Fibroblast of lung (primary cell): Measurements from ENCODE around the gene ITGA5. TPM values are rescaled to one million over a fixed set of nuclear protein-coding genes. Genes with fewer than 3 reads are reported as not detected.

Experiments
- DNase-seq, 2 donors: peaks; one replicate each; pipeline versions ENCODE4 v3.0.0 to v3.0.0-alpha.2; 2010; ENCODE audit warnings: low read depth in 2 of 2
- H2AFZ ChIP-seq: 2 replicates; pipeline ENCODE4 v1.5.1; 2012; ENCODE audit warnings: low read length, control low read depth, inconsistent platforms
- H3K27ac ChIP-seq: 2 replicates; pipeline ENCODE4 v1.5.1; 2011; ENCODE audit warnings: low read length, control low read depth; ENCODE audit not compliant: insufficient read depth
- H3K27me3 ChIP-seq: 2 replicates; pipeline ENCODE4 v1.5.1; 2011; ENCODE audit warnings: mild to moderate bottlenecking, low read length; ENCODE audit not compliant: control insufficient read depth, insufficient read depth
- H3K36me3 ChIP-seq: 2 replicates; pipeline ENCODE4 v1.5.1; 2011; ENCODE audit warnings: low read length; ENCODE audit not compliant: control insufficient read depth, insufficient read depth
- H3K4me1 ChIP-seq: 2 replicates; pipeline ENCODE4 v1.5.1; 2011; ENCODE audit warnings: low read length; ENCODE audit not compliant: control insufficient read depth, insufficient read depth; ENCODE audit errors: extremely low read depth
- H3K4me2 ChIP-seq: 2 replicates; pipeline ENCODE4 v1.5.1; 2011; ENCODE audit warnings: low read length, control low read depth; ENCODE audit not compliant: insufficient read depth; ENCODE audit errors: extremely low read depth
- H3K4me3 ChIP-seq, 4 experiments: fragments of 200-600 bp in 1 of 4; sonication (generic) in 1 of 4; replicated peaks in 1 of 4; 2 replicates each; pipeline ENCODE4 v1.5.1; 2011 to 2016; ENCODE audit warnings: low read length in 4 of 4, low read depth in 3 of 4, mild to moderate bottlenecking in 3 of 4, control low read depth in 2 of 4, inconsistent platforms in 1 of 4, mixed read lengths in 1 of 4; ENCODE audit not compliant: insufficient read depth in 1 of 4; ENCODE audit errors: control extremely low read depth in 1 of 4
- H3K79me2 ChIP-seq: 2 replicates; pipeline ENCODE4 v1.5.1; 2012; ENCODE audit warnings: mild to moderate bottlenecking, low read length, inconsistent platforms; ENCODE audit not compliant: control insufficient read depth, insufficient read depth
- H3K9ac ChIP-seq: 2 replicates; pipeline ENCODE4 v1.5.1; 2011; ENCODE audit warnings: mild to moderate bottlenecking, low read length, control low read depth; ENCODE audit not compliant: insufficient read depth
- H3K9me3 ChIP-seq: 2 replicates; pipeline ENCODE4 v1.5.1; 2012; ENCODE audit warnings: low read depth, low read length; ENCODE audit not compliant: control insufficient read depth, insufficient read depth
- H4K20me1 ChIP-seq: 2 replicates; pipeline ENCODE4 v1.5.1; 2011; ENCODE audit warnings: low read length; ENCODE audit not compliant: control insufficient read depth, insufficient read depth; ENCODE audit errors: extremely low read depth
- EZH2 ChIP-seq: IDR thresholded peaks from 2 replicates; pipeline ENCODE4 v1.5.1; 2012; ENCODE audit warnings: low read length, control low read depth, mild to moderate bottlenecking; ENCODE audit errors: missing control alignments
- polyA plus RNA-seq, 2 donors: library from polyadenylated mRNA; depleted of rRNA in 1 of 2; stranded (reverse) in 1 of 2; unstranded in 1 of 2; fragments of >200 nt; gene quantifications; 2 replicates each; pipeline ENCODE4 v1.2.1, GENCODE V29; 2011 to 2012; ENCODE audit warnings: missing spikeins in 1 of 2
- total RNA-seq: library from RNA; depleted of rRNA; stranded (reverse); fragments of >200 nt; gene quantifications from 2 replicates; pipeline ENCODE4 v1.2.1, GENCODE V29; 2014
- TF ChIP-seq, protein P1 (sequence below), 2 donors: IDR thresholded peaks in 1 of 2; conservative IDR thresholded peaks in 1 of 2; 1 replicate in 1 of 2; 2 replicates in 1 of 2; pipeline ENCODE4 v1.5.1; 2011 to 2012; ENCODE audit warnings: low read length in 2 of 2, control low read depth in 1 of 2, inconsistent platforms in 1 of 2, low read depth in 1 of 2, mild to moderate bottlenecking in 1 of 2

Gene ITGA5
- total and polyA plus RNA-seq, 2 donors (not counting 1 experiment from before 2014, with no cell fraction given) = 199 to 232 TPM

DNA sequence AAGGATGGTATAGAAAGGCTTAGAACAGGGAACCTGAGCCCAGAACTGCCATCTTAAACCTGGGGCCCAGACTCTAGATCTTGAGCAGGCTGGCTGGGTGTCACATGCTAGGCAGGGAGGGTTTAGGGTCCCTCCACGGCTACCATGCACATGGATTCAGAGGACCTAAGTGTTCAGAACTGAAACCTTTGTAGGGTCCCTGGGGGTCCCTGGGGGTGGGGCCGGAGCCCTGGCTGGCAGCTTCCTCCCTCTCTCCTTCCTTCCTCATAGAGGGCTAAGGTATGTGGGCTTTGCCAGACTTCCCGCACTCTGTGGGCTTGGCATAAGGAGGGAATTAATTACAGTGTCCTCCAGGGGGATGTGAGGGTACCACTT lies 29.9 kb downstream of the ITGA5 start:
- Histone ChIP-seq H3K79me2 (no peaks in the 10 kb centered on the region), H3K4me3 (no peak overlapping the region), H4K20me1 (no peaks in the 10 kb centered on the region), H2AFZ (no peak overlapping the region), H3K4me1 (no peaks in the 10 kb centered on the region), H3K9ac (no peak overlapping the region), H3K36me3 (no peaks in the 10 kb centered on the region), H3K27ac (no peak overlapping the region), H3K27me3 (no peaks in the 10 kb centered on the region), H3K4me2 (no peak overlapping the region), H3K9me3 (no peaks in the 10 kb centered on the region)
- no peak for TF ChIP-seq EZH2
- TF ChIP-seq, protein P1, sequence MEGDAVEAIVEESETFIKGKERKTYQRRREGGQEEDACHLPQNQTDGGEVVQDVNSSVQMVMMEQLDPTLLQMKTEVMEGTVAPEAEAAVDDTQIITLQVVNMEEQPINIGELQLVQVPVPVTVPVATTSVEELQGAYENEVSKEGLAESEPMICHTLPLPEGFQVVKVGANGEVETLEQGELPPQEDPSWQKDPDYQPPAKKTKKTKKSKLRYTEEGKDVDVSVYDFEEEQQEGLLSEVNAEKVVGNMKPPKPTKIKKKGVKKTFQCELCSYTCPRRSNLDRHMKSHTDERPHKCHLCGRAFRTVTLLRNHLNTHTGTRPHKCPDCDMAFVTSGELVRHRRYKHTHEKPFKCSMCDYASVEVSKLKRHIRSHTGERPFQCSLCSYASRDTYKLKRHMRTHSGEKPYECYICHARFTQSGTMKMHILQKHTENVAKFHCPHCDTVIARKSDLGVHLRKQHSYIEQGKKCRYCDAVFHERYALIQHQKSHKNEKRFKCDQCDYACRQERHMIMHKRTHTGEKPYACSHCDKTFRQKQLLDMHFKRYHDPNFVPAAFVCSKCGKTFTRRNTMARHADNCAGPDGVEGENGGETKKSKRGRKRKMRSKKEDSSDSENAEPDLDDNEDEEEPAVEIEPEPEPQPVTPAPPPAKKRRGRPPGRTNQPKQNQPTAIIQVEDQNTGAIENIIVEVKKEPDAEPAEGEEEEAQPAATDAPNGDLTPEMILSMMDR (conservative IDR thresholded peaks at IDR 0.05 in 1 of 2, IDR thresholded peaks at IDR 0.05 in 1 of 2; ENCODE audit: low read depth in 1 of 2, low read length in 2 of 2) = no peak
- no peak for DNase-seq

DNA sequence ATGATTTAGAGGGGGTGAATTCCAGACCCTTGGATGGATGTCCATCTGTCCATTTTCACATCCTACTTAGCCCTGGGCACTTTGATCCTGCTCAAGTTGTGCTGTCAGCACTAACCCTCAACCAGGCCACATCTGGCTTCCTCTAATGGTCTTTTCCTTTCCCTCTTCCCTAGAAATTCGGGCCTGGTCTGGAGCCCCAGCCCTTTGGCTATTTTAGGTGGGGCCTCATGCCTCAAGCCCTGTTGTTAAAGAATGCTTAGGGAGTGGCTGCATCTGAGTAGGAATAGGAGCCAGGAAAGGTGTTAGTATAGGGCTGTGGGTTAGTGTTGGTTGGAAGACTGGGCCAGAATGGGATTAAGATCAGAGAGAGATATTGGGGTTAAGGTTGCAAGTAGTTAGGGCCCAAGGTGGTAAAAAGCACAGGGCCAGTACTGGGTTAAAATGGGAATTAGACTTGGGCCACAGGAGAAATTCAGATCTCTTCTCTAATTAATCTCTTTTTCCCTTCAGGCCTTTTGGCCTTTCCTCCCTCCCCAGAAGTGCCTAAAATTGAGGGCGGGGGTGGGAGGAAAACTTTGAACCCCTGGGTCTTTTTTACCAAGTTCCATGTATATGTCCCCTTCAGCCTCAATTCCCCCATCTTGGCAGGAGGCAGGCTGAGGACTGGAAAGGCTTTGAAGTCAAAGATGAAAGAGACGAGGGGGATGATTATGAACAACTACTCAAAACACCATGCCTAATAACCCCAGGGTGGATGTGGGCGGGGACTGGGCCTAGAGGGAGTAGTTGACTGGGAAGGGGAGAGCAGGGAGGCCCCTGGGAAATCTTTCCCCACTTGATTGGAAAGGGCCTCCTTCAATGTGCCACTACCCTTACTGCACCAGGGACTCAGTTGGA lies 30.6 kb downstream of the ITGA5 start:
- Histone ChIP-seq H3K9me3 (no peaks in the 10 kb centered on the region), H2AFZ (no peak overlapping the region), H3K36me3 (no peaks in the 10 kb centered on the region), H3K9ac (no peak overlapping the region), H3K27ac (no peak overlapping the region), H3K4me2 (no peak overlapping the region), H3K27me3 (no peaks in the 10 kb centered on the region), H3K4me1 (no peaks in the 10 kb centered on the region), H3K79me2 (no peaks in the 10 kb centered on the region), H4K20me1 (no peaks in the 10 kb centered on the region), H3K4me3 (no peak overlapping the region)
- no peak for DNase-seq
- TF ChIP-seq EZH2 = no peak
- TF ChIP-seq, protein P1 (conservative IDR thresholded peaks at IDR 0.05 in 1 of 2, IDR thresholded peaks at IDR 0.05 in 1 of 2; ENCODE audit: low read depth in 1 of 2, low read length in 2 of 2) = no peak

DNA sequence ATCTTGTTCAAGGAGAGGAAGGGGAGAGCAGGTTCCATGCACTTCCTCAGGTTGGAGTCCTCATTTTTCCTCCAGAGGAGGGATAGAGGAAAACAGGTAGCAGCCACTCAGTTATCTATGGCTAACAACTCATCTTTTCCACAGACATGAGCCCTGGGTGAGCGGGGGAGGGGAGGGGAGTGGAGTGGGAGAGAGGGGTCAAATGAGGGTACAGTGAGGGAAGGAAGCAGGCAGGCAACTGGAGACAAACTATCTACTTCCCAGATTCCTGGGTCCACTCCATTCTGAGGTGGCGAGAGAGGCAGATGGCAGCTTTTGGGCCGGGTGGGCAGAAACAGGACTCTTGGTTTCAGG lies 32.0 kb downstream of the ITGA5 start:
- no peak overlapping the region for H3K9ac ChIP-seq
- no peak for DNase-seq
- no peaks in the 10 kb centered on the region for H4K20me1 ChIP-seq
- H3K4me1 ChIP-seq = peaks cover 5% of the 10 kb centered on the region
- H3K36me3 ChIP-seq = no peaks in the 10 kb centered on the region
- H2AFZ ChIP-seq = no peak overlapping the region
- H3K9me3 ChIP-seq = no peaks in the 10 kb centered on the region
- no peaks in the 10 kb centered on the region for H3K27me3 ChIP-seq
- H3K27ac ChIP-seq = no peak overlapping the region
- TF ChIP-seq, protein P1 (conservative IDR thresholded peaks at IDR 0.05 in 1 of 2, IDR thresholded peaks at IDR 0.05 in 1 of 2; ENCODE audit: low read depth in 1 of 2, low read length in 2 of 2) = no peak
- TF ChIP-seq EZH2 = no peak
- no peak overlapping the region for H3K4me3 ChIP-seq
- H3K79me2 ChIP-seq = no peaks in the 10 kb centered on the region
- no peak overlapping the region for H3K4me2 ChIP-seq
